ENCODE results near the gene SDK1. TPM values are rescaled to one million over a fixed set of nuclear protein-coding genes. Genes with fewer than 3 reads are reported as not detected.

The SDK1 gene
- total and polyA plus RNA-seq, 2 of the 8 experiments (the other 6 are each of a cell fraction or from before 2014, with no cell fraction given), result 3.3 to 7.2 TPM

GRCh38 chr7:3551536-3551935, 250.5 kb downstream of the SDK1 start (continued):
- no peak for TF ChIP-seq ATF2 (IDR thresholded peaks at IDR 0.05; ENCODE audit: low read length)
- no peak for TF ChIP-seq NANOG (IDR thresholded peaks at IDR 0.05; ENCODE audit: insufficient read depth, low read depth, low read length, poor library complexity, severe bottlenecking)
- no peak for TF ChIP-seq ZNF274 (IDR thresholded peaks at IDR 0.05; ENCODE audit: borderline replicate concordance, extremely low read depth, low read length)
- no peak for TF ChIP-seq CREB1 (IDR thresholded peaks at IDR 0.05)
